HG02798 (cell line): ENCODE results near the gene ECSIT.
"Not testable (repeated sequence)": the region's sequence is repeated elsewhere in the genome, so short reads cannot be mapped to it uniquely, and the experiment has no call there.

Source experiments
- ATAC-seq: cut with Tn5 transposase; IDR thresholded peaks from one replicate; pipeline ENCODE4 v1.9.1; 2021; ENCODE audit warnings: mild to moderate bottlenecking; ENCODE audit not compliant: unreplicated experiment, poor library complexity

ECSIT gene

GRCh38 chr19:11528551-11529341 is at the start of gene ECSIT:
ECSIT (minus strand) TSS chr19:11529134; CDS start chr19:11519170, 9,964 bp downstream.
- ATAC-seq, result peak; percentile 97

GRCh38 chr19:11577451-11578257 is 48.7 kb upstream of the ECSIT start, which contains the start of gene ACP5:
ACP5 (minus strand) TSS chr19:11577645; CDS start chr19:11577317, 328 bp downstream.
- ATAC-seq, result no peak

DNA sequence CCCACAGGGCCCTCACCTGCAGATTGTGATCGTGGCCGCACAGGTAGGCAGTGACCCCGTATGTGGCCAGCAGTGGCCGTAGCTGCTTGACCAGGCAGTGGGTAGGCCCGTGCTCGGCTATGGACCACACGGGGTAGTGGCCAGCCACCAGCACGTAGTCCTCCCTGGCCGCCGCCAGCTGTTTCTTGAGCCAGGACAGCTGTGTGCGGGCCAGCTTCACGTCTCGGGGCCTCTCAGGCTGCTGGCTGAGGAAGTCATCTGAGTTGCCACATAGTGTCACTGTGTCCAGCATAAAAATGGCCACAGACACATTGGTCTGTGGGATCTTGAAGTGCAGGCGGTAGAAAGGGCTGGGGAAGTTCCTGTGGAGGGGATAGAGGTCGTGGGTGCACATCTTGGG is 47.3 kb upstream of the ECSIT start:
- ATAC-seq, result no peak

- ATAC-seq, result no peak
Measured at GRCh38 chr19:11574689-11575088, 45.8 kb upstream of the ECSIT start.

GRCh38 chr19:11573763-11574162 is 44.8 kb upstream of the ECSIT start:
- ATAC-seq, result not testable (repeated sequence)

GRCh38 chr19:11573354-11573753 is 44.4 kb upstream of the ECSIT start:
- not testable (repeated sequence) for ATAC-seq

GRCh38 chr19:11570039-11570462 is 41.1 kb upstream of the ECSIT start:
- ATAC-seq, result no peak

DNA sequence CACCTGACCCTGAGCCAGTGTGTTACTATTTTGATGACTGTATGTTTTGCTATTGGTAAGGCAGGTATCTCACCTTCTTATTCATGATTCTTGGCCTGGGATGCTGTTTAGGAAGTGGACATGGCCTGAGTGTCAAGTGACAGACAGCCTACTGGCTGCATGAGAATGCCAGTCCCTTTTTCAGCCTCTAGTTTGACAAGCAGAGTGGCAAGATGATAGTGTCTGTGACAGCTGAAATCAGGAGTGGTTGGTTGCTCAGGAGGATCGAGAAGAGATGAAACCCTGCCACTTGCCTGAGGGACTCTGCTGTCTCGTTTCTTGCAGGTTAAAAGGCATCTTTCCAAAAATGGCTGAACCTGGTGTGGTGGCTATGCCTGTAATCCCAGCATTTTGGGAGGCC is 37.2 kb upstream of the ECSIT start:
- no peak for ATAC-seq

DNA sequence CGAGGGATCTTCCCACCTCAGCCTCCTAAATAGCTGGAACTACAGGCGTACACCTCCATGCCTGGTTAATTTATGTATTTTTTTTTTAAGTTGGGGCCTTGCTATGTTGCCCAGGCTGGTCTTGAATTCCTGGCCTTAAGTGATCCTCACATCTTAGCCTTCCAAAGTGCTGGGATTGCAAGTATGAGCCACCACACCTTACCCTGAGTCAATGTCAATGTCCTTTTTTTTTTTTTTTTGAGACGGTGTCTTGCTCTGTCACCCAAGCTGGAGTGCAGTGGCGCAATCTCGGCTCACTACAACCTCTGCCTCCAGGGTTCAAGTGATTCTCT is 36.7 kb upstream of the ECSIT start:
- ATAC-seq, result not testable (repeated sequence)

GRCh38 chr19:11564082-11564807 is 35.3 kb upstream of the ECSIT start:
- ATAC-seq, result not testable (repeated sequence)

DNA sequence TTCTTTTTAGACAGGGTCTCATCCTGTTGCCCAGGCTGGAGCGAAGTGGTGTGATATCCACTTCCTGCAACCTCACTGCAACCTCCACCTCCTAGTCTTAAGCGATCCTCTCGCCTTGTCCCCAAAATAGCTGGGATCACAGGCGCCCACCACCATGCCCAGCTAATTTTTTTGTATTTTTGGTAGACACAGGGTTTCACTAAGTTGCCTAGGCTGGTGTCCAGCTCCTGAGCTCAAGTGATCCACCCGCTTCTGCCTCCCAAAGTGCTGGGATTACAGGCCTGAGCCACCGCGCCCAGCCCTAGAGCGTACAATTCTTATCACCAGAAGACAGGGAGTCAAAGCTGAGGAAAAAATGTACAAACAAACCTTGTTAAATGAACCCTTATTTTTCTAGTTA is 34.6 kb upstream of the ECSIT start:
- no peak for ATAC-seq

- ATAC-seq, result peak; percentile 32
Measured at GRCh38 chr19:11560404-11561051, 31.6 kb upstream of the ECSIT start.

DNA sequence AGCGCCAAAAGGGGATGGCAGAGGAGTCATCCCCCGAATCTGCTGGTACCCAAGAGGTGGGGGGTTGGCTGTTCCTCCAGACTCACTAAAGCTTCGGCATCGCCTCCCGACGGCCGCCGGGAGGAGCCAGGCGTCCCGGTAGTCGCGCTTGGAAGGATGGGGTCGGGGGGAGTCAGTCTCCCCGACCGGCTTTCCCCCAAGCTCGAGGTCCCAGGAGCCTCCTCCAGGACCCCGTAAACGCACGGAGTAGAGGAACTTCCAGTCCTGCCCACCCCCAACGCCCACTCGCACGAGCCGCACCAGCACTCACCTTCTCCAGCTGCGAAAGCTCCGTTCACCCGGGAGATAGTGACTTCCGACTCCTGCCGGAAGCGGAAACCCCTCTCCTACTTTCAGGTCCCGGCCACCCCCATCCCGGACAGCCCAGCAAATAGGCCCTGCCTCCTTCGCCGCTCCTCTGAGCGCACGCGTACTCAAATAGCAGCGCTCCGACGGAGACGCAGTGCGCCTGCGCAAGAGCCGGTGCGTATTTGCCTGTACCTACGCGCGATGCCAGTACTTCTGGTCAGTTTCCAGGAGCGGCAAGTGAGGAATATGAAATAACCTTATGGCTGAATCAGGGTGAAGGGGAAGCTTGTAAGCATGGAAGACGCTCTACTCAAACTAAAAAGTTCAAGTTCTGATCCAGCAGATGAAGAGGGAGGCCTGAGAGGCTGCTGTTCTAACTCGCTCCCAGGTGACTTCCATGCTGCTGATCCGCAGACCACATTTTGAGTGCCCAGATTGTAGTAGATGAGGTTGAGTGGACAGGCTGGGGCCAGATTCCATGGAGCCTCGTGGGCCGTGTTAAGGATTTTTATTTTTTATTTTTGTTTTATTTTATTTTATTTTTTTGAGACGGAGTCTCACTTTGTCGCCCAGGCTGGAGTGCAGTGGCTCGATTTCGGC is 30.2 kb upstream of the ECSIT start, which contains the start of gene ELOF1:
Gene ELOF1, minus strand, starts transcription at position 350 of the 948 bp plus-strand sequence. CDS start 4,883 bp downstream, outside the sequence.
- ATAC-seq, result peak; percentile 90

GRCh38 chr19:11556634-11557420 is 27.9 kb upstream of the ECSIT start:
- no peak for ATAC-seq

DNA sequence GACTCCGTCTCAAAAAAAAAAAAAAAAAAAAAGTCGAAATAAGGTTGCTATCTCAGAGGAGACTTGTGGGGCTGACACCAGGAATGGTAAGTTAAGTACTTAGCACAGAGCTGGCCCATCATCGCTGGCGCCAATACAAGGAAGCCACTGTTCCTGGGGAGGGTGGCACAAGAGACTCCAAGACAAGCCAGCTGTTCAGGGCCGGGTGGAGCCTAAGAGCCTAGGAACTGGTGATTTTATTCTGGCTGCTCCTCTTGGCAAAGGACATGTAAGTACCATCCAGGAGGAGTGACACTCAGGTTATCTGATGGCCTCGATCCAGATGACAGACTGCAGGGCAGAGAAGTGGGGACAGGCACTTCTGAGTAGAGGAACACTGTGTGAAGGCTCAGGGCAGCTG is 26.3 kb upstream of the ECSIT start:
- ATAC-seq, result no peak

DNA sequence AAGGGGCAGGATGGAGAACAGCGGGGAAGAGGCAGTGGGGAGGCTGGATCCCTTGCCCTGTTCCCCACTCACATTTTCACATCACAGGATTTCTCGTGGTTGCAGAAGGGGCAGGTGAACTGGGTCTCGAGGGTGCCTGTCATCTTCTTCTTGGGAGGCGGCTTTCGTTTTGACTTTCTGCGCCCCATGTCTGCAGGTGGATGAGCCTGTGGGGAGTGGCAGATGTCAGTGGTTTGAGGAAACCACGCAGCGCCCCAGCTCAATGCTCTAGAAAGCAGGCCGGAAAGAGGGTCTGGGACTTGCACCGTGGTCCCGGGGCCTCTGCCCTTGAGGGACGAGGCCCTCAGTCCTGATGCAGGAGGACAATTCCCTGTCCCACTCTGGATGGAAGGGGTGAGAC is 25.2 kb upstream of the ECSIT start:
- no peak for ATAC-seq

- ATAC-seq, result no peak
Measured at GRCh38 chr19:11552666-11553372, 23.9 kb upstream of the ECSIT start.
